Motor neuron (in vitro differentiated cells): ENCODE results near the gene C10orf53. TPM values are rescaled to one million over a fixed set of nuclear protein-coding genes. Genes with fewer than 3 reads are reported as not detected.

ENCODE experiments used
- ATAC-seq, 8 experiments: fragments of 200-7000 bp; cut with Tn5 transposase; replicated peaks in 6 of 8; 2 replicates each; pipeline ENCODE4 v1.8.0; 2021; ENCODE audit warnings: mild to moderate bottlenecking in 8 of 8, moderate library complexity in 8 of 8
- H3K27ac ChIP-seq, 2 donors: fragments of 250-450 bp; sonication (Bioruptor Pico); 2 replicates each; pipeline ENCODE4 v1.9.0; 2021; ENCODE audit warnings: antibody characterized with exemption in 2 of 2, mild to moderate bottlenecking in 2 of 2, moderate library complexity in 1 of 2
- H3K4me1 ChIP-seq, 2 donors: fragments of 250-450 bp; sonication (Bioruptor Pico); replicated peaks in 1 of 2; 2 replicates each; pipeline ENCODE4 v1.6.1; 2021; ENCODE audit warnings: antibody characterized with exemption in 2 of 2, mild to moderate bottlenecking in 2 of 2, moderate library complexity in 1 of 2
- H3K4me3 ChIP-seq, 5 donors: fragments of 250-450 bp; sonication (Bioruptor Pico); 2 replicates each; pipeline ENCODE4 v1.9.0; 2021; ENCODE audit warnings: antibody characterized with exemption in 5 of 5, mild to moderate bottlenecking in 5 of 5, moderate library complexity in 4 of 5
- WGBS, 10 experiments: fragments of 450-650 bp; shearing (Covaris generic); methylation state at CpG; one replicate each; pipeline ENCODE4 v1.0.0; 2022; 5-methylcytosine and 5-hydroxymethylcytosine counted together
- in situ Hi-C, 9 experiments: fragments of 400-800 bp; cut with MboI; loops; one replicate each; pipeline ENCODE4 v1.15.0; 2021; ENCODE audit warnings: low sequenced_read_pairs in 9 of 9, low pct_unique_long_range_greater_than_20kb in 2 of 9; ENCODE audit not compliant: unreplicated experiment in 9 of 9
- total RNA-seq, 8 experiments: library from RNA; unstranded; fragments of 300-600 nt; gene quantifications; 2 replicates each; pipeline versions ENCODE4 v1.2.3 to v1.2.4, GENCODE V29; 2022

Gene C10orf53
- total RNA-seq, 8 experiments from 2014 or later, result 0.21 to 0.76 (median 0.49) TPM; not detected in 3

- no peak overlapping the region for H3K27ac ChIP-seq
- no peak for ATAC-seq
- H3K4me3 ChIP-seq, result no peak overlapping the region
- in situ Hi-C loops, result no loop called here
- WGBS, 10 experiments, result 0 to 100% (median 29%) methylated on average over 1 to 2 of the region's 4 CpGs; no CpG with 5 or more reads in 3 of the 10 experiments
- peaks cover 0 to 26% of the 10 kb centered on the region in 2 donors for H3K4me1 ChIP-seq
These were observed 31.9 kb upstream of the C10orf53 start for GRCh38 chr10:49647554-49647953.

GRCh38 chr10:49647985-49648795, 31.3 kb upstream of the C10orf53 start:
- ATAC-seq, result peak in 3 of 8 experiments; percentile 64 to 75 (median 73)
- 65 to 100% (median 77%) methylated on average over 1 to 10 of the region's 18 CpGs; no CpG with 5 or more reads in 5 of the 10 experiments for WGBS, 10 experiments
- Histone ChIP-seq H3K4me1 (peaks cover 0 to 26% of the 10 kb centered on the region in 2 donors), H3K4me3 (no peak overlapping the region), H3K27ac (no peak overlapping the region)
- in situ Hi-C loops, result no loop called here

GRCh38 chr10:49649294-49649693, 30.2 kb upstream of the C10orf53 start:
- ATAC-seq, result peak in 1 of 8 experiments; percentile 8
- H3K4me1 ChIP-seq, result peaks cover 0 to 26% of the 10 kb centered on the region in 2 donors
- WGBS, 10 experiments, result 0 to 40% (median 26%) methylated on average over 1 to 8 of the region's 17 CpGs; no CpG with 5 or more reads in 5 of the 10 experiments
- in situ Hi-C loops, result no loop called here
- H3K27ac ChIP-seq, result no peak overlapping the region
- H3K4me3 ChIP-seq, result no peak overlapping the region

GRCh38 chr10:49649936-49650723, 29.3 kb upstream of the C10orf53 start:
- in situ Hi-C loops, result no loop called here
- no peak for ATAC-seq

GRCh38 chr10:49650724-49651034, 28.8 kb upstream of the C10orf53 start:
- H3K4me1 ChIP-seq, result peaks cover 0 to 26% of the 10 kb centered on the region in 2 donors
- in situ Hi-C loops, result no loop called here
- H3K4me3 ChIP-seq, result no peak overlapping the region
- no peak overlapping the region for H3K27ac ChIP-seq
- 40 to 100% (median 60%) methylated on average over 1 of the region's 1 CpG; no CpG with 5 or more reads in 7 of the 10 experiments for WGBS, 10 experiments
- no peak for ATAC-seq

More at GRCh38 chr10:49649936-49650723, 29.3 kb upstream of the C10orf53 start:
- H3K27ac ChIP-seq, result no peak overlapping the region
- 0 to 100% (median 56%) methylated on average over 1 to 7 of the region's 8 CpGs; no CpG with 5 or more reads in 3 of the 10 experiments for WGBS, 10 experiments
- H3K4me3 ChIP-seq, result no peak overlapping the region
- H3K4me1 ChIP-seq, result peaks cover 0 to 26% of the 10 kb centered on the region in 2 donors

- ATAC-seq, result no peak
- WGBS, 10 experiments, result 20 to 93% (median 74%) methylated on average over 1 to 8 of the region's 15 CpGs; no CpG with 5 or more reads in 4 of the 10 experiments
- Histone ChIP-seq H3K27ac (no peak overlapping the region), H3K4me3 (no peak overlapping the region), H3K4me1 (peaks cover 0 to 26% of the 10 kb centered on the region in 2 donors)
- in situ Hi-C loops, result no loop called here
These were observed 28.2 kb upstream of the C10orf53 start for GRCh38 chr10:49651039-49651835.

GRCh38 chr10:49651917-49652316, 27.5 kb upstream of the C10orf53 start:
- in situ Hi-C loops, result no loop called here
- 0 to 100% (median 40%) methylated on average over 1 of the region's 2 CpGs; no CpG with 5 or more reads in 7 of the 10 experiments for WGBS, 10 experiments
- peaks cover 0 to 24% of the 10 kb centered on the region in 2 donors for H3K4me1 ChIP-seq
- no peak for ATAC-seq
- H3K4me3 ChIP-seq, result no peak overlapping the region
- no peak overlapping the region for H3K27ac ChIP-seq

GRCh38 chr10:49652421-49653272, 26.8 kb upstream of the C10orf53 start:
- ATAC-seq, result no peak
- H3K27ac ChIP-seq, result no peak overlapping the region
- in situ Hi-C loops, result no loop called here
- 0 to 90% (median 66%) methylated on average over 1 to 6 of the region's 15 CpGs; no CpG with 5 or more reads in 1 of the 10 experiments for WGBS, 10 experiments
- peaks cover 0 to 17% of the 10 kb centered on the region in 2 donors for H3K4me1 ChIP-seq
- H3K4me3 ChIP-seq, result no peak overlapping the region

GRCh38 chr10:49653273-49653929, 26.1 kb upstream of the C10orf53 start:
- WGBS, 10 experiments, result 45 to 94% (median 69%) methylated on average over 2 to 4 of the region's 11 CpGs; no CpG with 5 or more reads in 4 of the 10 experiments
- Histone ChIP-seq H3K4me1 (peaks cover 0 to 11% of the 10 kb centered on the region in 2 donors), H3K27ac (no peak overlapping the region), H3K4me3 (no peak overlapping the region)
- no peak for ATAC-seq
- in situ Hi-C loops, result no loop called here

- peaks cover 0 to 4% of the 10 kb centered on the region in 2 donors for H3K4me1 ChIP-seq
- no peak overlapping the region for H3K4me3 ChIP-seq
- peak in 2 of 8 experiments; percentile 19 to 25 for ATAC-seq
- 0 to 66% (median 40%) methylated on average over 1 to 4 of the region's 5 CpGs; no CpG with 5 or more reads in 5 of the 10 experiments for WGBS, 10 experiments
- H3K27ac ChIP-seq, result no peak overlapping the region
- in situ Hi-C loops, result no loop called here
These were observed 25.3 kb upstream of the C10orf53 start for GRCh38 chr10:49654036-49654693.

GRCh38 chr10:49655099-49655498, 24.4 kb upstream of the C10orf53 start:
- WGBS, 10 experiments, result 75 to 100% (median 95%) methylated on average over 1 to 15 of the region's 18 CpGs; no CpG with 5 or more reads in 2 of the 10 experiments
- Histone ChIP-seq H3K4me1 (no peaks in the 10 kb centered on the region), H3K27ac (no peak overlapping the region), H3K4me3 (no peak overlapping the region)
- peak in 1 of 8 experiments; percentile 43 for ATAC-seq
- in situ Hi-C loops, result no loop called here
